Endometrial microvascular endothelial cells (primary cell): Measurements from ENCODE around the gene SIAH1. TPM values are rescaled to one million over a fixed set of nuclear protein-coding genes. Genes with fewer than 3 reads are reported as not detected.
"Not testable (repeated sequence)": the region's sequence is repeated elsewhere in the genome, so short reads cannot be mapped to it uniquely, and the experiment has no call there.

Experiments
- in situ Hi-C: cut with HindIII; loops from 2 replicates; pipeline ENCODE4 v1.10.0; 2017; ENCODE audit warnings: low sequenced_read_pairs, low pct_unique_long_range_greater_than_20kb; ENCODE audit errors: inconsistent ontology term
- total RNA-seq: library from RNA; depleted of rRNA; stranded (reverse); fragments of >200 nt; gene quantifications from one replicate; pipeline ENCODE4 v1.2.3, GENCODE V29; 2015; ENCODE audit errors: inconsistent ontology term

The SIAH1 gene
- total RNA-seq, 1 donor from 2014 or later: 12.0 TPM

DNA sequence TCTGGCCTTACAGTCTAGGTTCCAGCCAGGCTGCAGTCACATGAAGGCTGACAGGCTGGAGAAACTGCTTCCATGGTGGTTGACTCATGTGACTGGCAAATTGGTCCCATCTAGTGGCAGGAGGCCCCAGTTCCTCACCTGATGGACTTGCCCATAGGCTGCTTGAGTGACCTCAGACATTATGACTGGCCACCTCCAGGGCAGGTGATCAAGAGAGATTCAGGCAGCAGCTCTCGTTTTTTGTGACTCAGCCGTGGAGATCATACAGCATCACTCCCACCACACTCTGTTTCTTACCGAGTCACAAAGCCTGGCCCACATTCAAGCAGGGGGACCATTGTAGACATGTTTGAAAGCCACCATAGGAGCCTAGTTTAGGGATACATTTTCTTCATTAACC is 34.5 kb downstream of the SIAH1 start:
- in situ Hi-C loops: no loop called here

DNA sequence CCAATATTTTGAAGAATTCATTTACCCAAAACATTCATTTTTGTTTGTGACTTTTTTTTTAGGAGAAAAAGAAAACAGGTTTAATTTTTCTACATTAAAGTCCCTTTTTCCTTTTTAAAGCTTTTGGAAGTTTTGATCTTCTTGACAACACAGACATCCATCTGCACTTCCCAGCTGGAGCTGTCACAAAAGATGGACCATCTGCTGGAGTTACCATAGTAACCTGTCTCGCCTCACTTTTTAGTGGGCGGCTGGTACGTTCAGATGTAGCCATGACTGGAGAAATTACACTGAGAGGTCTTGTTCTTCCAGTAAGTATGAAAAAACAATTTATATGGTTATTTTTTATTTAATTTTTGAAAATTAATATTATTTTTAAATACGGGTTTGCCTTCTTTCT is 37.2 kb downstream of the SIAH1 start:
- in situ Hi-C loops: no loop called here

DNA sequence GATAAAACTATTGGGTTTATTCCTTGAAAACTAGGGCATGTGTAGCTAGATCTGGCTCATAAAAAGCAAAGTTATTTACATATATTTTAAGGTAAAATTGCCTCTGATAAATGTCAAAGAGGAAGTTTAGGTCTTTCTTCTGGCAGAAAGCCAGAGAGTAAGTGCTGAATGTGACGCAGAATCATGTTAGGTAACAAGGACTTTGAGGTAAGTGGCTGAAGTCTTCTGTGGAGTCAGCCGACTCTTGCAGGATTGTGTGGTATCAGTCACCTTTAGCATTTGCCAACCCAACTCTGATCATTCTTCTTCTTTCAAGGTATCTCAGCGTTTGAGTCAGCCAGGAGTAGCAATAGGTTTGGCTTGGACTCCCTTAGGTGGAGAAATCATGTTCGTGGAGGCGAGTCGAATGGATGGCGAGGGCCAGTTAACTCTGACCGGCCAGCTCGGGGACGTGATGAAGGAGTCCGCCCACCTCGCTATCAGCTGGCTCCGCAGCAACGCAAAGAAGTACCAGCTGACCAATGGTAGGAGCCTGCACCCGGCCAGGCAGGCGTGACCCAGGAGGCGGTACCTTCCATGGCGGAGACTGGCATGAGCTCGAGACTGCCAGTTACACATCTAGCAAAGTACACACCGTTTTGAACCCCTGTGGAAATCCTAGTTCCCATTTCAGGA is 37.9 kb downstream of the SIAH1 start:
- in situ Hi-C loops: no loop called here

GRCh38 chr16:48342591-48342990 is 42.6 kb downstream of the SIAH1 start:
- in situ Hi-C loops: no loop called here

DNA sequence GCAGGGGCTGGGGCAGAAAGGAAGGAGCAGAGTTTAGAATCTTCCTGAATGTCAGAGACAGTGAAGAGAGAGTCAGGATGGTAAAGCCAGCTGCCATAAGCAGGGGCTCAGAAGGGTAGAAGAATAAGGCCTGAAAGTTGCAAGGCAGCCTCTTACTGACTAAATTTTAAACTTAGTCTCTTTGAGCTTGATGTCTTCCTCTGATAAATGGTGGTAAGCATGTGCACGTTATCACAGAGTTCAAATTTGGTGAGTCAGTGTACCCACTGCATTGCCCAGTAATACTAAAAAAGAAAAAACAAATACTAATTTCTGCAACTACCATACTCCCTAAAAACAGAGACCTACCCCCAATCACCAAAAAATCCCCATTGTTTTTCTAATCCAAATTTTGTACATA is 45.2 kb downstream of the SIAH1 start:
- in situ Hi-C loops: no loop called here

- in situ Hi-C loops: no loop called here
These were observed 49.3 kb downstream of the SIAH1 start for GRCh38 chr16:48335961-48336360.

GRCh38 chr16:48334325-48334724 is 50.9 kb downstream of the SIAH1 start:
- in situ Hi-C loops: no loop called here

DNA sequence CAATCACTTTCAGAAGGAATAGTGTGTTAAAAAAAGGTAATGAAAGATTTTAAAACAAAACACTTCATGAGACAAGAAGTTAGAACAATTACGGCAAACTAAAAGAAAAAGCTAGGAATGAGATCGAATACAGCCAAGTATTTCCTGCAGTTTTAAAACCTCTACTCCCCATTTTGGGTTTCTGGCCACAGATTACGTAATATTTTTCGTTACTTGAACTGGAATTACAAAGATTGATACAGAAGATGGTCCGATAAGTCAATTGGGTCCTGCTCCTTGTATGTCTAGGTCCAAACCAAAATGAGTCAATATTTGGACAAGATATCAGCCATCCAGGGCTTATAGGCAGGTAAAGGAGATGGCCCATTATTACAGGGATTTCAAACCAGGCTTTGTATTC is 52.2 kb downstream of the SIAH1 start:
- in situ Hi-C loops: no loop called here

DNA sequence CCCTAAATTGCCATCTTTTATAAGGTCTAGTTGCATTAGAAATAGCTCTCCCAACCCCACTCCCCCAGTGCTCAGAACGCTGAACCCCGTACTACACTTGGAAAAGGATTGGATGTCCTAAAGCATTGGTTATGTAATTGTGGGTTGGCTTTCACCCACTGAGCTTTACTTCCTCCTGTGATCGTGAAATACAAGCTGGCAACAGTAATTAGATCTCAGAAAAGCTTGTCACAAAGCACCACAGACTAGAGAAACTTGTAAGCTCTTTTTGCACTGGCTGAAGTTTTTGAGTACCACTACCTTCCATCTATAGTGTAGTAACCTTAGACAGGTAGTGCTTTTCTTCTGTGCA is 54.4 kb downstream of the SIAH1 start:
- in situ Hi-C loops: no loop called here

DNA sequence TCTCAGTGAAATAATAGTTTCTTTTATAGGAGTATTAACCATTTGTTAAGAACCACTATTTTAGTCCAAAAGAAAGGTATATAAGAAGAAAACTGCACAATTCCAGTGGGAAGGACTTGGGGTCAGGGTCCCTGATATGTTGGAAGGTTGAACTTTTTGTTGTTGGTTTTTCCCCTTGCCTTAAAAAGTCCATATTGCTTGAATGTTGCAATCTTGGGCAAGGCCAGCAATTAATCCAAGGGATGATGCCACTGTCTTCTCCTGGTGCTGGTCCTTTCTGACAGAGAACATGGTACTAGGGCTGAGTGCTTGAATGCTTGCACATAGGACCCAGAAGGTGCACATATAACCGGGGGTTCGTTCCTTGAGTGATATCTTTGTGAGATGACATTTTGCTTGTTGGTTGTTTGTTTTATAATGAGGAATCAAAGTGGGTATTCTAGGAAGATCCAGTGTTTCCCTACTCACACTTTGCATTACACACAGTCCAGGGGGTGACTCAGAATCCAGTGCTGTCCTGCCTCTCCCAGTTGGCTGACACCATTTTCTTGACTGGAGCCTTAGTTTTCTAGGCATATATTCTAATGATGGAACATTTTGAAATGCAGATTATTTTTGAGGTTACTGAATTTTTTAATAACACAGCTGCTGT is 54.9 kb downstream of the SIAH1 start:
- in situ Hi-C loops: no loop called here

GRCh38 chr16:48329138-48329537 is 56.1 kb downstream of the SIAH1 start:
- in situ Hi-C loops: no loop called here

- in situ Hi-C loops: no loop called here
These were observed 58.3 kb downstream of the SIAH1 start for GRCh38 chr16:48326915-48327314.

GRCh38 chr16:48323783-48324775 is 61.1 kb downstream of the SIAH1 start:
- in situ Hi-C loops: no loop called here

DNA sequence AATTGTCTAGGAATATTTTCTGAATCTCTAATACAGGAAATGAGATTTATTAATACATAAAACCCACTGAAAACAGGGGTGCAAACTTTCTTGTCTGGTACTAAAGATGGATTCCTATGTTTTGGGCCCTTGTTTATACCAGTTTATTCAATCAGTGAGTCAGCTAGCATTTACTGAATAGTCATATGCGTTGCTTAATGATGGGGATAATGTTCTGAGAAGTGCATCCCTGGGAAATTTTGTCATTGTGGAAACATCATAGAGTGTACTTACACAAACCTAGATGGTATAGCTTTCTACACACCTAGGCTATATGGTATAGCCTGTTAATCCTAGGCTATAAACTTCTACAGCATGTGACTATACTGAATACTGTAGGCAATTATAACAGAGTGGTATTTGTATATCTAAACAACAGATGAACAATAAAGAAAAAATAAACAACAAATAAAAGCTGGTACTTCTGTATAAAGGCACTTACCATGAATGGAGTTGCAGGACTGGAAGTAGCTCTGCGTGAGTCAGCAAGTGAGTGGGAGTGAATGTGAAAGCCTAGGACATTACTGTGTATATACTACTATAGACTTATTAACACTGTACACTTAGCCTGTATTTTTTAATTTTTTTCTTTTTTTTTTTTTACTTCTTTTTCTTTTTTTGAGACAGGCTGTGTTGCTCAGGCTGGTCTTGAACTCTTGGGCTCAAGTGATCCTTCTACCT is 63.7 kb downstream of the SIAH1 start:
- in situ Hi-C loops: no loop called here

DNA sequence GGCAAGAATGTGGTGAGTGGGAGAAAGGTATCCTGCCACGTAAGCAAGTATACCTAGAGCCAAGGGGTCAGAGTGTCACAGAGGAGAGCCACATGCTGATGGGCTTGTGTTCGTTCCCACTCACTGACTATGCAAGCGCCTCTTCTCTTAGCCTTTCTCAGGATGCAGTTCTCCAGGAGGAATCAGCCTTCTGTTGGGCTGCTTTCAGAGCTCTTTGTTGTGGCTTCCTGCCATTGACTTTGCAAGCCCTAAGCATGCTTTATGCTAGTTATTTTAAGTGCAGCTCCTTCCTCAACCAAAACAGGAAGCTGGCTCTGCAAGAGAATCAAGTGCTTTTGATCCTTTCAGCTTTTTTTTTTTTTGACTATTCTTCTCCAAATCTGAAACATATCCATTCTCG is 66.6 kb downstream of the SIAH1 start:
- in situ Hi-C loops: no loop called here

DNA sequence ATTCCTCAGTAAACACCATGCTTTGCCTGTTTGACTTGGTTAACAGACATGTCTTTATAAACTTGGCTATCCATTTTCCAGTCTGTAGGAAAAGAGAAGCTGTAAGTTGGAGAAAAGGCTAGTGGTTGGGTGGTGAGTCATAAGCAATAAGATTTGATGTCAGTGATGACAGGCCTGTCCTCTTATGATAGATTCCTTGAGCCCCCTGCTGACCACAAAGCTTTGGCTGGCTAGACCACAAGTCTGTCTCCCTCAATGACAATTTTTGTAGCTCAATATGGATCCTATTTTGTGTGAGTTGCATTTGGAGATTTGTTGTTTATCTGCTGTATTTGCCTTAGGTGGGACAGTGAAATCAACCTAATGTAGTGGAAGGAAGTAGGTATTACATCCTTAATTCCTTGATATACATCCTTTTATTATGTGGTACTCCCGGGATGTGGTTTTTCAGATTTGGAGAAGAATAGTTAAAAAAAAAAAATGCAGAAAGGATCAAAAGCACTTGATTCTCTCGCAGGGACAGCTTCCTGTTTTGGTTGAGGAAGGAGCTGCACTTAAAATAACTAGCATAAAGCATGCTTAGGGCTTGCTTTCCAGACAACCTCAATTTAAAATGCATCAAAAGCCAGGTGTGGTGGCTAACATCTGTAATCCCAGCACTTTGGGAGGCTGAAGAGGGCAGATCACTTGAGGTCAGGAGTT is 67.4 kb downstream of the SIAH1 start:
- in situ Hi-C loops: no loop called here

- in situ Hi-C loops: no loop called here
These were observed 68.2 kb downstream of the SIAH1 start for GRCh38 chr16:48317026-48317425.

DNA sequence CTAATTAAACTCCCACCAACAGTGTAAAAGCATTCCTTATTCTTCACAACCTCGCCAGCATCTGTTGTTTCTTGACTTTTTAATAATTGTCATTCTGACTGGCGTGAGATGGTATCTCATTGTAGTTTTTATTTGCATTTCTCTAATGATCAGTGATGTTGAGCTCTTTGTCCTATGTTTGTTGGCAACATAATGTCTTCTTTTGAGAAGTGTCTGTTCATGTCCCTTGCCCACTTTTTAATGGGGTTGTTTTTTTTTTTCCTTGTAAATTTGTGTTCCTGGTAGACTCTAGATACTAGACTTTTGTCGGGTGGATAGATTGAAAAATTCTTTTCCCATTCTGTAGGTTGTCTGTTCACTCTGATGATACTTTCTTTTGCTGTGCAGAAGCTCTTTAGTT is 71.3 kb downstream of the SIAH1 start:
- in situ Hi-C loops: not testable (repeated sequence)
